GOT3 (cell line): Measurements from ENCODE around the gene CFAP45.
A peak's percentile ranks its signal among the peaks of the same experiment; 100 is the strongest.

ENCODE experiments used
- DNase-seq: peaks from one replicate; lab custom pipeline; 2025; ENCODE audit warnings: mixed read lengths; lab: John Stamatoyannopoulos, UW

The CFAP45 gene, protein sequence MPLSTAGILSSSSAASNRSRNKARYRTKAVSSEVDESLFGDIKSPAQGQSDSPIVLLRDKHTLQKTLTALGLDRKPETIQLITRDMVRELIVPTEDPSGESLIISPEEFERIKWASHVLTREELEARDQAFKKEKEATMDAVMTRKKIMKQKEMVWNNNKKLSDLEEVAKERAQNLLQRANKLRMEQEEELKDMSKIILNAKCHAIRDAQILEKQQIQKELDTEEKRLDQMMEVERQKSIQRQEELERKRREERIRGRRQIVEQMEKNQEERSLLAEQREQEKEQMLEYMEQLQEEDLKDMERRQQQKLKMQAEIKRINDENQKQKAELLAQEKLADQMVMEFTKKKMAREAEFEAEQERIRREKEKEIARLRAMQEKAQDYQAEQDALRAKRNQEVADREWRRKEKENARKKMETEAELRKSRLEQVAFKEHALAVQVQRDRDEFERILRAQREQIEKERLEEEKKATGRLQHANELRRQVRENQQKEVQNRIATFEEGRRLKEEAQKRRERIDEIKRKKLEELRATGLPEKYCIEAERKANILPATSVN

DNA sequence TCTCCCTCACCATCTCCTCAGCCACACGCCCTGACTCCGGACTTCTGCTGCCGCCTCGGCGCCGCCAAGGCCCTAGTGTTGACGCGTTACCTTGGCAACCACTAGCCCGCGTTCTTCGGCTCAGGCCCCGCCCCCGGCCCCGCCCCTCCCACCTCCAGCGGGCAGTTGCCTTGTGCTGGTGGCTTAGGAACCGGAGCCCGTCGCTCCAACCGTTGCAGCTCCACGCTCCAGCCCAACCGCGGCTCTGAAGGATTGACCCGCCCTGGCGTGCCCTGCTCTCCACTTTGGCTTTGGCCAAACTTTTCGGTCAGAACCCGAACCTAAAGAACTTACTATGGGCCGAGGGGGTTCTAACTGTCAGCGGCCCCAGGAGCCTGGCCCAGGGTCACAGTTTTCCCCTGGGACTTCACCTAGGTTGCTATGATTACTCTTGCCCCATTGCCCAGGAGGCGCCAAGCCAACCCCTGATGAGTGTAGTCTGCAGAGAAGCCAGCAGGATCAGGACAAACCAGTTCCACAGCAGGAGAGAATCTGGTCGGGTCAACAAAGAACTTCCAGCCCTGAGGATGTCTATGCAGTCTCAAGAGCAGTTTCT, at the start of gene CFAP45:
Gene CFAP45 (minus strand): TSS at position 80 of the 595 bp plus-strand sequence. CDS start 67 bp downstream, at position 13.
- peak; percentile 24 for DNase-seq

DNA sequence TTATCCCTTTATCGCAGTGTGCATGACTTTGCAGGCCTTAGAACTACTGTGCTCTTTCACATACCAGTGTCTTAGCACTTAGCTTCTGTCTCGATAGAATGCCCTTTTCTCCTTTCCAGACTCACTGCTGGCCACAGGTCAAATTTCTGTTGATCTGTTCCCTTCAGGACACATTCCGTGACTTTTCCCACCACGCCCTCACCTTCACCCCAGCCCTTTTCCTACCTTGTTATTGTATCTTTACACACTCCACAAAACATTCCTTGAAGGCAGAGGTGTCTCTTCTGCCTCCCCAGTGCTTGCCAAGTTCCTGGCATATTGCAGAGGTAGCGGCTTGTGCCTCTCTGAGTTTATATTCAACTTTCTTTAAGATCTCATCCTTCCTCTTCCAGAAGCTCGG, 49.2 kb upstream of the CFAP45 start:
- DNase-seq: no peak

DNA sequence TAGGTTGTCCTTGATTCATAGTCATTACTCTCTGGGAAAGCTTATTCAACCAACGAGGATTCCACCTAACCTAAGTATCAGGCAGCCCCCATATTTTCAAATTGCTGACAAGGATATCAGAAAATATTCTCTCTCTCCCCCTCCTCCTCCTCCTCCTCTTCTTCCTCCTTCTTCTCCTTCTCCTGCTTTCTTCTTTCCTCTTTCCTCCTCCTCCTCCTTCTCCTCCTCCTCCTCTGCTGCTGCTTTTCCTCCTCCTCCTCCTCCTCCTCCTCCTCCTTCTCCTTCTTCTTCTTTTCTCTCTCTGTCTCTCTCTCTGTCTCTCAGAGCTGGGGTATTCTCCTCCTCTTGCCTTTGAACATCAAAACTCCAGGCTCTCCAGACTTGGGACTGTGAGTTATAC, 48.0 kb upstream of the CFAP45 start:
- no peak for DNase-seq

DNA sequence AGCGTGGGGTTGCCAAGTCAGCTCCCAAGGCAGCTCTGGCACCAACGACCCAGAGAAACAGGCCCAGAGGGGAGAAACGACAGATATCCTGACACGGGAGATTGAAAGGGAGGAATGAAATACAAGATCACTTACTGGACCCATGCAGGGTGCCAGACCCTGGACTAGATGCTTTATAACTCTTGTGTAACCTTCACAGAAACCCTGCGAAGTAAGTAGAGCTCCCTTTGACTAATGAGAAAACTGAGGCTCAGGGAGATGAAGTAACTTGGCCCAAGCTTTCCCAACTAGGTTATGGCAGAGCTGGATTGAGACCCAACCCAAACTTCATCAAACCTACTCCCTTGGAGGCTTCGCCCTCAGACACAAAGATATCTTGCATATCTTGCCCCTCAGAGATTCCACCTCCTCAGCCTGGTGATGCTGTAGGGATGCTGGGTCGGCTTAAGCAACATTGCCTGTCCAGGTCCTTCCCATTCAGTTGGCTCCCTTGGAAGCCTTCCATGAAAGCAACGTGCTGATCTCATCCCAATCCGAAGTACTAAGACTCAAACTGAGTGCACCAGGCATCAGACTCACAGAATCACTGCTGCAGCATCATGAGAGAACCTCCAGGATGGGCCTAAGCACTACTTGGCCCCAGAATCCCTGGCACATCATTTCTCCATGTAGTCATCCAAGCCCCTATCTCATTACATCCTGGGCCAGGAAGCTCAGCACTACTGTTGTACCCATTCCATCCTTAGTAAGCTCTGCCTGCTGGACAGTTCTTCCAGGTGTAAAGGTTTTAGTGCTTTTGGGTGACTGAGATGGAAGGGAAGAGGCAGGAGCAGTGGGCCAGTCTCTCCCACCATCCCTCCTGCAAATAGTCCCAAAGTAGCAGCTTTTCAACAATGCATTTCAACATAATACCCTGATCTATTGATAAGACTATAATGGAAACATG, 46.5 kb upstream of the CFAP45 start:
- no peak for DNase-seq

DNA sequence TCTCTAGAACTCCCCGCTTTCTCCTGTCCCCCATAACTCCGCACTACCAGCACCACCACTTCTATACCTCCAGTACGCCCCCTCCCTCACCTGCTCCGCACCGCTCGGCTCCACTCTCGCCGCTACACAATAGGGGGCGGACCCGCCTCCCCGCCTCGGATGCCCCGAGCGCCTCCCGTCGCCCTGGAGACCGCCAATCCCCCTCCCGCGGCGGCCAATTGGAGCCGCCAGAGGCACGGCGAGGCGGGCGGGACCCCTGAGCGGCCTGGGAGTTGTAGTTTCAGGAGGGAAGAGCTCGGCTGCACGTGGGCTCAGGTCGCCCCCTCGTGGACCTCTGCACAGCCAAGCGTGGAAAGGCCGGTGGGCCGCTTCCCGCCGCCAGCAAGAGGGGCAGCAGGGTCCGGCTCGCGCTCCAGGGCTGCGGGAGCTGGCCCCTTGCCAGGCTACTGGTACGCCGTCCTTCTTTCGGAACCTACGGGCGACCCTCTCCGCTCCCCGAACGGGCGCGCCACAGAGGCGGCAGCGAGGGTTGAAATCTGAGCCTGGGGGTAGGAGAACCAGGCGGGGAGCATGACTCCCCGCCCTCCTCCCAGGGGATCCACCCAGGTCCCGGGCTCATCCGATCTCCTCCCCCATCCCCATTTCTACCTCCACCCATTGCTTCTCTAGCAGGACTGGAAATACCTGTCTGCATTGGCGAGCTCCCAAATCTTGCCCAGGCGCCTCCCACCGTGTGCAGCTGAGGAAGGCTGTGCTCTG, 45.7 kb upstream of the CFAP45 start, which contains the start of gene IGSF9:
Gene IGSF9 (minus strand): TSS at position 131 of the 759 bp plus-strand sequence. CDS start 2,159 bp downstream, outside the sequence.
- no peak for DNase-seq

DNA sequence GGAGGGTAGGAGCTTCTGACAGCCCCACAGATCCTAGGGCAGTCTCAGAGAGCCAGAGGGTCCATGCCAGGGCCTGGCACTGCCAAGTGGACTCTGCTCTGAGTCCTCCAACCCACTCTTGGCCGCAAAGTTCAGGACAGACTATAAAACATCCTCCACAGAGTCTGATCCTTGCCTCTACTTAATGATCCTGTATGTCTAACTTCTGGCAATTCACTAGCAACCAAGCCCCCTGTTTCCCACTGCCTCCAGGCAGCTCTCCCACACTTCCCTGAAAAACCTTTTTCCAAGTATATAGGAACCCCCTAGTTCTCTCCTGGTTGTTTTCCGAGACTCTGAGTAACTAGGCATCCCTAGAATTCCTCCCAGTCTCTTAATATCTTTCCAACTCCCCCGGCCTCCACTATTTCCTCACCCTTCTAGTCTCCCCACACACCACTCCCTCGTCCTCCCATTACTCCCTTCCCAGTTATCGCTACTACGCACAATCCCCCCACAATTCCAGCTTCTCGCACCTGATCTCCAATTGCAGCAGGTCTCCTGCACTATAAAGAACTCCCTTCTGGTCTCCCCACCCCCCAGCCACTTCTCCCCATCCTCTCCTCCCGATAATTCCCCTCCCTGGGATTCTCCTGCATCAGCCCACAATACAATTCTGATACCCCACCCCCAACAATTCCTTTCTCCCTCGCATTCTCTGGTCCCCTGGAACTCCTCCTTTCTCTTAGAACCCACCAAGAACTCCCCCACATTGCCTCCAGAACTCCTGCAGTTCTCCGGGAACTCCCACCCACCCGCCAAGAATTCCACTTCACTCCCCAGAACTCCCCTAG, 44.9 kb upstream of the CFAP45 start:
- DNase-seq: no peak

DNA sequence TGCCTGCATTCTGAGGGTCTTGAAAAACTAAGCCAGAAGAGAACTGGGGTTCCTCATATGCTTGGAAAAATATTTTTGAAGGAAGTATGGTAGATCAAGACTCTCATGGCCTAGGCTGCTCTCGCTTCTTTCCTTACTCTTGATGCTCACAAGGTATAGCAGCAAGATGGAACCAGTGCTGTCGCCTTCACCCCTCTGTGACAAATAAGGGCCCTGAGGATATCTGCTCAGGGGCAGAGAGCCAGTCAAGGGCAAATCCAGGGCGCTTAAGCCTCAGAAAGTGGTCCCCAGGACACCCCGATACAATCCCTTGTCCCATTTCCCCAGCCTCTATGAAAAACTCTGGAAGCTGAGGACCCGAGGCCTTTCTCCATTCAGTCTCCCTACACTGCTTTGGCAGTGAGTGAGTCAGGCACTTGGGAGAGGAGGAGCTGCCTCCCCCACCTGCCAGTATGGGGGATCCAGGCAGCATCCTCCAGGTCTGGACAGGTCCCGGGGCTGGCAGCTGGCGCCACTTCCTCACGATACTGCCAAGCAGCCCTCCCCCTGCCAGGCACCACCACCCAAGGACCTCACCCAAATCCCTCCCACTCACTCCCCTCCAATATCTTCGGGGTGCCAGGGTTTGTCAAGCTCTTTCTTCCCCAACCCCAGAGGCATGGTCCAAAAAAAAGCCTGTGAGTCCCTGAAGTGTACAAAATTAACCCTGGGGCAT, 44.1 kb upstream of the CFAP45 start:
- no peak for DNase-seq

DNA sequence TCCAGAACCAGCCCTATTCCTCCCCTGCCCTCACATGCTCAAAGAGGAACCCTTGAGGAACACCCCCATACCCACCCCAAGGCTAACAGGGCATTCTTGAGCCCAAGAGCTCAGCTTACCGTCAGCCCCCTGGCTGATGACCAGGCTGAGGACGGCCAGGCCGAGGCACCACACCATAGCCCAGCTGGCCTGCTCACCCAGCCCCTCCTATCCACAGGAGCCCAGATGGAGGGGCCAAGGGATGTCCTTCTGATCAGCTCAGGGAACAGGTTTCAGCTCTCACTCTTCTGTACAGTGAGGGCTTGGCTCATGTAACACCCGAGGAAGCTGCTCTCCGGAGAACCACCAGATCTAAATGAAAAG, 43.3 kb upstream of the CFAP45 start:
- DNase-seq: no peak

DNA sequence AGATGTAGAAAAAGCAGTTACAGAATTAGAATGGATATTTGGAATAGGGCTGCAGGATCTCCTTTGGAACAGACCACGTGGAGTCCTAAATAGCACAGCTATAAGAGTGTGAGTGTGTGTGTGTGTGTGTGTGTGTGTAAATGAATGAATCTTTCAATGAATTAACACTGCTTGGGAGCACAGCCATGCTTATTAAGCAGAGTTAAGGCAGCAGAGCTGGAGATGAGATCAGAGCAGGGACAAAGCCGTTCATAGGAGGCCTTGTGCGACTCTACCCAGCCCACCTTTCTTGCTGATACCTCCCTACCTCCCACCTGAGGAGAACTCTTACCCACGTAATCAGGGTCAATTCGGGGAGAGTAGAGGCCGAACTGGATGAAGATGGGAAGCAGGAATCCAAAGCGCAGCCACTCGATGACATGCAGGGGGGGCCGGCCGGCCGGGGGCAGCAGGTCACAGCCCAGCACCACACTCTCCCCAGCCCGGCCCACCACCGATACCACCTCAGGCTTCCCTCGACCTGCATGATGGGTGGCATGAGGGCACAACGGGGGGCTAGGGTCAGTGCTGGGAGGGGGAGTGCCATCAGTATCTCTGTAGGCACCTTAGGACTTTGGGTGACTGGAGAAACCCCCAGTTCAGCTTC, 42.8 kb upstream of the CFAP45 start:
- DNase-seq: no peak

DNA sequence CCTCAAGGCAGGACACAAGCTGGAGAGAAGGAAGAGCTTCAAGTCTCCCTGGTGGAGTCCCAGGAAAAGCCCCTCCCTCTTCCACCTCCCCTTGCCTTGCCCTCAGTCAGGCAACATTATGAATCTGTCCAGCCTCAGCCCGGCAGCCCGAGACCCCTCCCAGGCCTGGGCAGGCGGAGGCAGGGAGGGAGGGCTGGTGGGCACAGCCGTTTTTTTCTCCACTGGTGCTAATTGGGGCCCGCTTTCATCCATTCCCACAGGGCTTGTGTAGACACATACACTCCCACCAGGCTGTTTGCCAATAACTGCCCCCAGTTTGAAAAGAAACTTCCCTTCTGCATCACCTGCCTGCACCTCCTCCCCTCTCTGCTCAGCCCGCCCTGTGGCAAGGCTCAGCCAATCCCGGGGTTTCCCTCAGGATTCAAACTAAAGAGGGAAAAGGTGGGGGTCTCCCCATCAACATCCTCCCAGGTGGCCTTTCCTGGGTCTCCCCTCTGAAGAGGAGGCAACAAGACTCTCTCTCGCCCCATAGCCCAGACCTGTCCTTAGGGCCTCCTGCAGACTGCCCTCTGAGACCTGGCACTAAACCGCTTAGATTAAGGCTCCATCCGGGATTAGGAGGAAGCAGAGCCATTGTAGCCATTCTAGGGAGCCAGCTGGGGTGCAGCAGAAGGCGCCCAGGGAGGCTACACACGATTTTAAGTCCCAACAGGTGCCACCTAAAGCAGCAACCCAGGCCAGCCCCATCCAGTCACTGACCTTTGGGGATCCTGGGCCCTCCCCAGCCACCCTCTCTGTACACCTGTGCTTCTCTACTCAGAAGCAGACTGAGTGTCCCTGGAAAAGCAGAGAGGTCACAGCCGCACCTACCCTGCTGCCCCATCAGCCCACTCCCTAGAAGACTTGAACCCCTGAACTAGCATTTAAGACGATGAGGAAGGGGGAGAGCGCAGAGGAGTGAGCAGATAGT, 41.9 kb upstream of the CFAP45 start:
- DNase-seq: no peak

DNA sequence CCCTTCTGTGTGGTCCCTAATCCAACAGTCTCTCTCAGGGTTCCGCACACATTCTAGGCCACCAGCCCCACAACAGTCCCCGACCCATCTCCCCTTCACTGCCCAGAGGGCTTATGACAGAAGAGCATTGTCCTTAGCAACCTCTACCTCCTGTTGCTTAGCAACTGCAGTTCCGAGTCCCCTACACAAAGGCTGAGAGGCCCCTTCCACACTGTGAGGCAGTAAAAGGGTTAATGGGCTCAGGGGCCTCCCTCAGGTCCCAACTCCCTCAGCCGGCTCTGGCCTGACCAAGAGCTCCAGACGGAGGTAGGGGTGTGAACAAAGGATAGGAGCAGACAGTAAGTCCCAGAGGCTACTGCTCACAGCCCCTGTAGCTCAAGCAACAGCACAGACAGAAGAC, 41.2 kb upstream of the CFAP45 start:
- no peak for DNase-seq

DNA sequence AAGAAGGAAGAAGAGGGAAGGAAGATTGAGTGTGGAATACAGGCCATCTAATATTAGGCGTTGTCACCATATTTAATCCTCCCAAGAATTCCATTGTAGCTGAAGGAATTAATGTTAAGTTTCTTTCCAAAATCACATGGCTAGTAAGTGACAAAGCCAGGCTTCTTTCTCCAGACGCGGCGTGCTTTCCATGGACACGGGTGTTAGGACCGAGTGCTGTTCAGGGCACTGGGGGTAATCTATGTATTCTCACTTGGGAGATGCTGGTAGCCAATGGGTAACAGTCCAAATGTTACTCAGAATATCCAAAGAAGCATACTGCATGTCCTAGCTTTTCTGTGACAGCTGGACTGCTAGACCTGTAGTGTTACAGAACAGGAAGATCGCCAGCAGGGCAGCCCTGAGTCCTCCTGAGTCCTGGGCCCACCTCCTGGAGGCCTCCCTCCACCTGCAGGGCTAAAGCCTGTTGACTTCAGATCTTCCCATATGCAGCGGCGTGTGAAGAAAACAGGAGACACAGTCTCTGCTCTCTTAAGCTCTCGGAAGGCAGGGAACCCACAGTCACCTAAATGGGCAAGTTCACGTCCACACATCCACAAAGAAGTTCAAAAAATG, 40.1 kb upstream of the CFAP45 start:
- DNase-seq: no peak

DNA sequence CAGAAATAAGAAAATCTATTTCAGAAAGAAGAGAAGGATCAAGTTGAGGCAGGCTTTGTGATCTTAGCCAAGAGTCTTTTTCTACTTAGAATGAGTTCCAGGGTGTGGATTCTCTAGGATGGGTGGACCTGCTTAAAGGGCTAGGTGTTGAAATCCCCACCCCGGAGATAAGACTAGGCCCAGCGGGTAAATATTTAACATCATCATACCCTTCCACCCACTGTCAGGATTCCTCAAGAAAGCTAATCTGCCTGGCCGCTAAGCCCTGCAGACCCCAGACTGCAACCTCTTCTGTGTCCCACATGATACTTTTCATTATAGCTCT, 39.7 kb upstream of the CFAP45 start:
- DNase-seq: no peak

DNA sequence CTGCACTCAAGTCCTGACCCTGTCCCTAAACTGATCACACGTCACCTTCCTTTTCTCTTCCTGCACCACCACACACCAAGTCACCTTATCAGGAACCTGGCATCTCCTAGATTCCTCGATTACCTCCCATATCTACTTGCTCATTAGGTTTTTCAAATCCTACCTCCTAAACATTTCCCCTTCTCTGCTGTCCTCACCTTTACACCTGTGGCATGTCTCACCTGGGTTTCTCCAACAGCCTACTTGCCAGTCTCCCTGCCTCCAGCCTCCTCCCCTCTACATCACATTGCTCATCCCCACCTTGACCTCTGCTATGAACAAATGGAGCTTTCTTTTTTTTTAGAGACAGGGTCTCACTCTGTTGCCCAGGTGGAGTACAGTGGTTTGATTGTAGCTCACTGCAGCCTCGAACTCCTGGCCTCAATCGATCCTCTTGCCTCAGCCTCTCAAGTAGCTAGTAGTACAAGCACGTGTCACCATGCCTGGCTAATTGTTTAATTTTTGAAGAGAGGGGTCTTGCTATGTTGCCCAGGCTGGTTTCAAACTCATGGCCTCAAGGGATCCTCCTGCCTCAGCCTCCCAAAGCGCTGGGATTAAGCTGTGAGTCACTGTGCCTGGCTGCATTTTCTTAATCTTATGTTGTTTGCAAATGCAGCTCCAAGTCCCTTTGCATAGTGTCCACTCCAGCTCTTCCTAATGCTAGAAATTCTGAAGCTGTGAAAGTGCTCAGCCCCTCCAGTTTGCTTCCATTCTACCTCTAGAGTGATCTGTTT, 39.1 kb upstream of the CFAP45 start:
- no peak for DNase-seq

DNA sequence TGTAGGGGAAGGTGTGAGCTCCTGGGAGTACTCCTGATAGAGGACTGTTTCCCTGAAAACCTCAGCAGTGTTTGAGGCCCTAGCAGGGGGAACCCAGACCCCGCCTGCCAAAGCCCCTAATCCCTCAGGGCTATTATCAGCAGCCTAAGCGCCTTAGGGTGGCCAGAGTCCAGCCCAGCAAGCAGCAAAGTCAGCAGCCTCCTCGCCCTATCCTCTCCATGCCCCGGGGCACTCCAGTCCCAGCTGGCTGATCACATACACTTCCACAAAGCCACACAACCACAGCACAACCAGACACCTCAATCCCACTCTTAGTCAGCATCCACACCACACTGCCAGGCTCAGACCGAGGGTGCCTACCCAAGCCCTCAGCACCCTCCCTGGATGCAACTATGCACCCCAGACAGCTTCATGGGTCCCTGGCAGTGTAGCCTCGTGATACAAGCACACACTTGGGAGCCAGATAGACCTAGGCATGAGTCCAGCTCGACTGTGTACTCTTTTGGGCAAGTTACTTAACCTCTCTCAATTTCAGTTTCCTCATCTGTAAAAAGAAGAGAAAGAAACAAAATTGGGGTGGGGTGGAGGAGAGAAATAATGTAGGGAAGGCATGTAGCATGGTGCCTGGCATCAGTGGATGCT, 38.4 kb upstream of the CFAP45 start:
- DNase-seq: no peak

DNA sequence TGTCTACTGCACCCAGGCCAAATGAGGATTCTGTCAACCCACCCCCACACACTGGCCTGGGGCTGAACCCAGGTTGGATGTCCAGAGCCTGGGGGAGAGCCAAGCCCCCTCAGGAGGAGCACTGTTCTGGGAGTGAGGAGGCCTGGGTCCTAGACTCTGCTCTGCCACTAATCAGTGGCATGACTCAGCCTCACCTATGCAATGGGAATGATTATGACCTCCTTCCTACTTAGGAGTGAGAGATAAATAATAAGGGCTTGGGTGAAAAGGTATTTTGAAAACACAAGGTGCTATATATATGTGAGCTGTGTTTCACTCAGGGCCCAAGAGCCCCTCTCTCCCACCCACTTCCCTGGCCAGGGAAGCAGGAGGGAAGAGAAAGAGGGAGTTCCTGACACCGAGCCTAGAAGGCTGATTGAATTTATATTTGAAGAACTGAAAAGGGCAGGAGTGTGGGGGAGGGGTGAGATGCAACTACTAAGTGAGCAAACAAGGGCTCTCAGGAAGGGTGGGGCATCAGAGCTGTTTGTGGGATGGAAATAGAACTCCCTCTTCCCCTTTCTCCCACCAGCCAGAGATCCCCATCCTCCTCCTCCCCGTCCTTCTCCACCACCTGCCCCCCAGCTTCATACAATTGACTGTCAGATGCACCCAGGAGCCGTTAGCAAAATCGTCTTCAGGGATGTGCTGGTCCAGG, 37.2 kb upstream of the CFAP45 start:
- no peak for DNase-seq
